ENCODE measurements around the gene MAP2K2.
"Not testable (repeated sequence)": the region's sequence is repeated elsewhere in the genome, so short reads cannot be mapped to it uniquely, and the experiment has no call there.

Gene MAP2K2

DNA sequence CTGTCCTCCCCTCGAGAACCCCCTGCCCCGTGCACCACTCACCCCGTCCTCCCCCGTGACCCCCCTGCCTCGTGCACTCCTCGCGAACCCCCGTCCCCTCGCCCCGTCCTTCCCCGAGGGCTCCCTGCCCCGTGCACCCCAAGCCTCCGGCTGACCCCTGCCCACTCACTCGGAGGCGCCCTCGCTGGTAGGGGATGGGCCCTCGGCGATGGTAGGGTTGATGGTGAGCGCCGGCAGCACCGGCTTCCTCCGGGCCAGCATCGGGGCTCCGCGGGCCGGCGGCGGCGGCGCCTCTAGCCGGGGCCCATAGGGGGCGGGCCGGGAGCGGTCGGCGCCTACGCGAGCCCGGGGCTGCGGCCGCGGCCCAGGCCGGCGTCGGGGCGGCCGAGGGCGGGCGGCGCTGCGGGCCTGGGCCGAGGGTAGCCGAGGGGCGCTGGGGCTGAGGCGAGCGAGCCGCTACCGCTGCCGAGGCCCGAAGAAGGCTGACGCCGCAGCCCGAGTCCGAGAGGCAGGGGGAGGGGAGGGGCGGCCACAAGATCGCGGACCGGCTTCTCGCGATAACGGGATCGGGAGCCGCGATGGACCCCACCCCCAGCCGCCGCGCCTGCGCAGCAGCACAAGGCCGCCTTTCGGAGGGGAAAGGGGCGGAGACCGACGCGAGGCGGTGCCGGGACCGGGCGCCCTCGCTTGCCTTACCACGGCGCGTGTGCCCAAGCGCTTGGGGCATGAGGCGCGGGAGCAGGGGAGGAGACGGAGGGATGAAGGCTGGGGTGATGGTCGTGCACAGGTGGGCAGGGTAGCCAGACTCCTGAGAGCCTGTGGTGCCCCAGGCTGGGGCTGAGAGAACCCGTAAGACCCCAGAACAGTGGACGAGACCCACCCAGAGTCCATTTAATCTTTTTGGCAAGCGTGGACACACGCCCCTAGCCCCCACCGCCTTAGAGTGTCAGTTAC, at the start of gene MAP2K2:
TSS of gene MAP2K2 (minus strand) at position 508 of the 954 bp plus-strand sequence. CDS start at position 261, 247 bp downstream.
- DNase-seq (ENCODE audit: low read depth), result peak; percentile 91

DNA sequence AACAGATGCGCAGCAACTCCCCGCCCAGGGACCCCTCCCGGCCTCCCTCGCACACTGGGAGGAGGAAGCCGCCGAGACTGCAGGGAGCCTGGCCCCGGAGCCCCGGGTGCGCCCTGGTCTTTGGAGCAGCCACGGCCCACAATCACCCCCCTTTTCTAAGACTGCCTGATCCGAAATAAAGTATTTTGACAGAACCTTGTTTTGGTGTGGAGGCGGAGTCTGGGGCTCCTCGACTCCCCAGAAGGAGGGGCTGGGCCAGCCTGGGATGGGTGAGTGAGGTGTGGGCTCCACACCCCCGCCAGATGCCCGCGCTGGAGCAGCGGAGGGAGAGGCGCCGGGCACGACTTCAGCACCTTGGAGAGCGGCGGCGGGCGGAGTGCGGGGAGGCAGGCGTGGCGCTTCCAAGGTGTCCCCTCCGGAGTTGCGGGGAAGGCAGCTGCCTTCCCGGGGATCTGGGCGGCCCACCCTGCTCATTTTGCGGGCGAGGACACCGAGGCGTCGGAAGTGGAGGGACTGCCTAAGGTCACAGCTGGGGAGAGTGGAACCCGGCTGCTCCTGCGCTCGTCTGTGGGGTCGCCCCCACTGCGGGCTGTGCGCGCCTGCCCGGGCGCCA, 49.0 kb upstream of the MAP2K2 start:
- peak; percentile 32 for DNase-seq (ENCODE audit: low read depth)

DNA sequence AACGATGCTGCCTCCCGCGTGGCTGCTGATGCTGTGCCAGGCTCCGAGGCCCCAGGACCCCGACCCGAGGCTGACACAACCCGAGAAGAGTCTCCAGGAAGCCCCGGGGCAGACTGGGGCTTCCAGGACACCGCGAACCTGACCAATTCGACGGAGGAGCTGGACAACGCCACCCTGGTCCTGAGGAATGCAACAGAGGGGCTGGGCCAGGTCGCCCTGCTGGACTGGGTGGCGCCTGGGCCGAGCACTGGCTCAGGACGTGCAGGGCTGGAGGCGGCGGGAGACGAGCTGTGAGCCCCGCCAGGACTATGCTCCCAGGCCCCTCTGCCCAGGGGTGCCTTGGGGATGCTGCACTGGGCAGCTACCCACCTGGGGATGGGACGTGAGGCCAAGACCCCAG, 47.8 kb upstream of the MAP2K2 start:
- DNase-seq (ENCODE audit: low read depth), result no peak

GRCh38 chr19:4164262-4164661, 40.3 kb upstream of the MAP2K2 start:
- DNase-seq (ENCODE audit: low read depth), result no peak

- no peak for DNase-seq (ENCODE audit: low read depth)
These were observed 37.6 kb upstream of the MAP2K2 start for GRCh38 chr19:4161415-4162077.

DNA sequence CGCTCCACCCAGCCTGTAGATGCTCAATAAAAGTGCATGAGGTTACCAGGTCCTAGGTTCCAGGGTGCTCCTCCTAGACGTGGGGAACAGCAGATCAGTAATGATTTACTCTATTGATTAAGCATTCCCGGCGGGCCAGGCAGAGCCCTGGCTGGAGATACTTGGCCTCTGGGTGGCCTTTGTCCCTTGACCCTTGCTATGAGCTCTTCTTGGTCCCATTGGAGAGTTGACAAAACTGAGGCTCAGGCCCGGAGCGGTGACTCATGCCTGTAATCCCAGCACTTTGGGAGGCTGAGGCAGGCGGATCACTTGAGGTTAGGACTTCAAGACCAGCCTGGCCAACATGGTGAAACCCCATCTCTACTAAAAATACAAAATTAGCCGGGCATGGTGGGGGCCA, 34.0 kb upstream of the MAP2K2 start:
- DNase-seq (ENCODE audit: low read depth), result not testable (repeated sequence)

- DNase-seq (ENCODE audit: low read depth), result no peak
These were observed 33.2 kb upstream of the MAP2K2 start for GRCh38 chr19:4157164-4157563.

DNA sequence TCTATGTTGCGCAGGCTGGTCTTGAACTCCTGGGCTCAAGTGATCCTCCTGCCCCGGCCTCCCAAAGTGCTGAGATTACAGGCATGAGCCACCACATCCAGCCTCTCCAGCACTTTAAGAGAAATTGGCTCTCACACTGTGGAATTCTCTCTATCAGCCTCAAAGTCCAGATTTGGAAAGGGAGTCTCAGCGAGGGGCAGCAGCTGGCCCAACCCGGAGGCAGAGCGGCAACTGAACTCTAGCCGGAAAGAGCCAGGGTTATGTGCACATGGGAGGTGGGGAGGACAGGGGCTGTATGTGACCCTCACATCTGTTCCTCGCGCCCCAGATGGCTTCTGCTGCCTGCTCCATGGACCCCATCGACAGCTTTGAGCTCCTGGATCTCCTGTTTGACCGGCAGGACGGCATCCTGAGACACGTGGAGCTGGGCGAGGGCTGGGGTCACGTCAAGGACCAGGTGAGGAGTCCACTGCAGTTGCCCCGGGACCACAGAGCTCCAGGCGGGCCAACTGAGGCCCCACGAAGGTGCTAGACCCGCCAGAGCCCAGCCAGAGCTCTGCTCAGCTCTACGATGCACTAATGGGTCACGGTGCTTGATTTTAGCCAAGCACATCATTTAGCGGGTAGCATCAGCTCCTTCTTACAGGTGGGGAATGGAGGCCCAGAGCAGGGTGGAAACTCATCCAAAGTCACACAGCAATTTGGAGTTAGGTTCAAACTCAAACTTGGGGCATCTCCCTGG, 30.8 kb upstream of the MAP2K2 start:
- no peak for DNase-seq (ENCODE audit: low read depth)

- no peak for DNase-seq (ENCODE audit: low read depth)
These were observed 28.5 kb upstream of the MAP2K2 start for GRCh38 chr19:4152241-4152998.

- no peak for DNase-seq (ENCODE audit: low read depth)
These were observed 27.7 kb upstream of the MAP2K2 start for GRCh38 chr19:4151623-4152022.

DNA sequence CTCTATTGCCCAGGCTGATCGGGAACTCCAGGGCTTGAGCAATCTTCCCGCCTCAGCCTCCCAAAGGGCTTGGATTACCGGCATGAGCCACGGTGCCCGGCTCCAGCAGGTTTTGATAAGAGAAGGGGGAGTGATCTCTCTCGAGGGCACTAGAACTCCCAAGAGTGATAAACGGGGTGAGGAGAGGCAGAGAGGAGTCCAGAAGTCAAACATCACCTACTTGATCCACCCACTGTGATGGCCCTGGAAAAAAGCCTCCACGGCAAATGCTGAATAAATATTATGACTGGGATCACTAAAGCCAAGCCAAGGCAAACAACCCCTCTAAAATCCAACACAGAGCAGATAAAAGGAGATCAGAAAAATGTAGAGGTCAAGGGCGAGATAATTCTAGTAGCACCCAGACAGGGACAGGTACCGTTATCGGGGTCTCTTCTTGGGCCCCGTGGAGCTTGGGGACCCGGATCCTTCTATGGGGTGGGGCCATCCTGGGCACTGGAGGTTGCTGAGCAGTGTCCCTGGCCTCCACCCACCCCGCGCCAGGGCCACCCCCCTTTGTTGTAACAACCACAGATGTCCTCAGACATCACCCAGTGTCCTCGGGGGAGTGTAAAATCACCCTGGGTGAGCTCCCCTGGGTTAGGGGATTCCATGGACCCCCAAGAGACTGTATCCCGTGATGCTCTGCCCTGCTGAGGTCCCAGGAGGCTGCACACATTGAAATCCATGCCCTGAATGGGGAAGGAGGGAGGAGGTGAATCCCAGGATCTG, 25.8 kb upstream of the MAP2K2 start:
- no peak for DNase-seq (ENCODE audit: low read depth)

DNA sequence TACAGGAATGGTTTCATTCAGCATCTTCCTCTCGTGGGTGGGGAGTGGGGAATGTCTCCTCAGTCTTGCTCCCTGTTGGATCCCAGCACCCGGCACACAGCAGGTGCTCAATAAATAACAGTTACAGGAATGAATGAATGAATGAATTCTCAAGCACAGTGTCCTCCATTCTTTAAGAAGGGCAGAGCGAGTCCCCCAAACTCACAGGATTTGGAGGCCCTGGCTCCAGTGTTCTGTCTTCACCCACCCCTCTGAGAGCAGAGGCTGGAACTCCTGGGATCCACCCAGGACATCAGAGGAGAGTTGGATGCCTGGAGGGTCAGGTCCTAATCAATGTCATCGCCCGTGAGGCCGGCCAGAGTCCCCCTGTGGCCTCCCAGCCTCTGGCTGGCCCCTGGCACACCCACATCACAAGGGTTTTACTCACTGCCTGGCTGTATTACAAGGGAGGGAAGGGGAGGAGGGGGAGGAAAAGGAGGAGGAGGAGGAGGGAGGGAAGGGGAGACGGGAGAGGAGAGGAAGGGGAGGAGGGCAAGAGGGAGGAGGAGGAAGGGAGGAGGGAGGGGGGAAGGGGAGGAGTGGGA, 20.8 kb upstream of the MAP2K2 start:
- DNase-seq (ENCODE audit: low read depth), result no peak

- DNase-seq (ENCODE audit: low read depth), result not testable (repeated sequence)
These were observed 19.0 kb upstream of the MAP2K2 start for GRCh38 chr19:4142916-4143315.

DNA sequence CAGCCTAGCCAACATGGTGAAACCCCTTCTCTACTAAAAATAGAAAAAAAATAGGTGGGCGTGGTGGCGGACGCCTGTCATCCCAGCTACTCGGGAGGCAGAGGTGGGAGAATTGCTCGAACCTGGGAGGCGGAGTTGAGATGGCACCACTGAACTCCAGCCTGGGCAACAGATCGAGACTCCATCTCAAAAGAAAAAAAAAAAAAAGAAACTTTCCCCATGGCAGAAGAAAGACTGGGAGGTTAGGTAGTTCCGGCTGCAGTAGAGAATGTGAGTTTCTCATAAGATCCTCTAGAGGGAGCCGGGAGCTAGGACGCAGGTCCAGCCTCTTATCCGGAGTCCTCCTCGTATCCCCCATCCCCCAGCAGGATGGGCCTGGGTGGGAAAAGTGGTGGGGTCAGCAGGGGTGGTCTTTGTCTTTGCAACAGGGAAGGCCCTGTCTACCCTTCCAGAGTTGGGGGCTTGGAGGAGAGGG, 16.4 kb upstream of the MAP2K2 start:
- no peak for DNase-seq (ENCODE audit: low read depth)

DNA sequence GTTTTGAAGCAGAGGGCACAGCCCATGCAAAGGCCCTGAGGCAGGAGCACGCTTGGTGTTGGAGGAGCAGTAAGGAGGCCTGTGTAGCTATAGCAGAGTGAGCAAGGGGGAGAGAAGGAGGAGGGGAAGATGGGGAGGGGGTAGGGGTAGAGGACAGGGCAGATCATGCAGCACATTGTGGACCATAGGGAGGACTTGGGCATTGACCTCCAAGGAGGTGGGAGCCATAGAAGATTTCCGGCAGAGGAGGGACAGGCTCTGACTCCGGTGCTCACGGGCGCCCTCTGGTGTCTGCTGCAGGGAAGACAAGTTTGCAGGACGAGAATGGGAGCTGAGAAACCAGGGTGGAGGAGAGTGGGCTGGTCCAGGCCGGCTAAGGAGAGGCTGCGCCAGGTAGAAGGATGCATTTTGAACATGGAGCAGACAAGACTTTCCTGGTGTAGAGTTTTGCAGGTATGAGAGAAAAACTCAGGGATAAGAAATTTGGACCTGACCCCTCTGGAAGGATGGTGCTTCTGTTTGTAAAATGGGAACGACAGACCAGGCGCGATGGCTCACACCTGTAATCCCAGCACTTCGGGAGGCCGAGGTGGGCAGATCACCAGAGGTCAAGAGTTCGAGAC, 15.8 kb upstream of the MAP2K2 start:
- peak; percentile 81 for DNase-seq (ENCODE audit: low read depth)

DNA sequence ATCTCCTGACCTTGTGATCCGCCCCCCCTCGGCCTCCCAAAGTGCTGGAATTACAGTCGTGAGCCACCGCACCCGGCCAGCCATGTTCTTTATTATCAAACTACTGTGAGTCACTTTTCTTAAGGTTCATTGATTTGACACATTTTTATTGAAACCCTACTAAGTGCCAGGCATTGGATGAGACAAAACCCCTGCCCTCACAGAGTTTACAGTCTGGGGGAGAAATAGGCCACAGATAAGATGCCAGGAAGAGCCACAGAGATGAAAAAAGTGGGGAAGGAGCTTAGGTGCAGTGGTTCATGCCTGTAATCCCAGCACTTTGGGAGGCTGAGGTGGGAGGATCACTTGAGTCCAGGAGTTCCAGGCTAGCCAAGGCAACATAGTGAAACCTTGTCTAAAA, 14.5 kb upstream of the MAP2K2 start:
- no peak for DNase-seq (ENCODE audit: low read depth)

- DNase-seq (ENCODE audit: low read depth), result no peak
These were observed 12.8 kb upstream of the MAP2K2 start for GRCh38 chr19:4136680-4137088.

GRCh38 chr19:4135386-4135785, 11.5 kb upstream of the MAP2K2 start:
- DNase-seq (ENCODE audit: low read depth), result not testable (repeated sequence)

GRCh38 chr19:4134351-4134750, 10.4 kb upstream of the MAP2K2 start:
- DNase-seq (ENCODE audit: low read depth), result no peak

All from stimulated activated CD8-positive, alpha-beta memory T cell treated with anti-CD3 and anti-CD28 coated beads, Interleukin-15, amount 100 ng/mL, for 1 hour (primary cell).